ENCODE results near the gene OTUD7B.

OTUD7B gene

DNA sequence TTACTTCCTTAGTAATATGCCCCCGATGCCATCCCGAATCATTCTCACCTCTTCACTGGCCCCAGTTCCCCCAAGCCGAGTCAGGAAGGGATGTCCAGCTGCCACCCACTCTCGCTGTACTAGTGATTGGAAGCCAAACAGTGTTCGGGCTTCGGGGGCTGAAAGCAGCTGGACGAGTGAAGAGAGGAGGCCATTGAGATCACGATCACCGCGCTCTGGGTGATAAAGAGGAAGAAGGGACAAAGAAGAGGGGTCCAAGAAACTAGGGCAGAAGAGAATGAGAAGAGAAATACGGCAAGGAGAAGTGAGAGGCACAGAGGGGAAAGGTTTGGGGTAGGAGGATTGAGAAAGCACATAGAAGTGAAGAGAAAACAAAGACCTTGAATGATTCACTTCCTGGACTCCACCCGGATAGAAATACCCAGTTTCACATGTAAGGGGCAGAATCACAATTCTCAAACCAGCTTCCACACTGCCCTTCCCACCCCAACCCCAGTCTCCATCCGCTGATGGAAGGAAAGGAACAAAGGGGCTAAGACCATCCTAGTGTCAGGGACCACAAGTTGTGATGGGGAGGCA is 79.2 kb downstream of the OTUD7B start:
- FAIRE-seq: no peak
- DNase-seq (ENCODE audit: insufficient read length, low spot score): no peak

DNA sequence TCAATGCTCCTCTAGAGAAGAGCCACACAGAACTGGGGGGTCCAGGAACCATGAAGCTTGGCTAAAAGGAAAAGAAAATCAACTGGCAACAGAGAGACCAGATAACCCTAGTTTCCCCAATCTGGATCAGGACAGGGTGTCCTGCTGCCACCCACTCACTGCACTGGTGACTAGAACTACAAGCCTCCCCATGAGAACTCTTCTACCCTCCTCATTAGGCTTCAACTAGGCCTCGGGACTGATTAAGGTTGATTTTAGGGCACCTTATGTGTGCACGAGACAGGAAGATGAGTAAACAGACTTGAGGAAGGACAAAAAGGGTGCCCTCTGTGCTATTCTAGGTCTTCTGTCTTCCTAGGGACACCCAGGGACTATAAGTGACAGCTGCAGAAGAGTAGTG is 80.7 kb downstream of the OTUD7B start:
- TF ChIP-seq, protein P1, sequence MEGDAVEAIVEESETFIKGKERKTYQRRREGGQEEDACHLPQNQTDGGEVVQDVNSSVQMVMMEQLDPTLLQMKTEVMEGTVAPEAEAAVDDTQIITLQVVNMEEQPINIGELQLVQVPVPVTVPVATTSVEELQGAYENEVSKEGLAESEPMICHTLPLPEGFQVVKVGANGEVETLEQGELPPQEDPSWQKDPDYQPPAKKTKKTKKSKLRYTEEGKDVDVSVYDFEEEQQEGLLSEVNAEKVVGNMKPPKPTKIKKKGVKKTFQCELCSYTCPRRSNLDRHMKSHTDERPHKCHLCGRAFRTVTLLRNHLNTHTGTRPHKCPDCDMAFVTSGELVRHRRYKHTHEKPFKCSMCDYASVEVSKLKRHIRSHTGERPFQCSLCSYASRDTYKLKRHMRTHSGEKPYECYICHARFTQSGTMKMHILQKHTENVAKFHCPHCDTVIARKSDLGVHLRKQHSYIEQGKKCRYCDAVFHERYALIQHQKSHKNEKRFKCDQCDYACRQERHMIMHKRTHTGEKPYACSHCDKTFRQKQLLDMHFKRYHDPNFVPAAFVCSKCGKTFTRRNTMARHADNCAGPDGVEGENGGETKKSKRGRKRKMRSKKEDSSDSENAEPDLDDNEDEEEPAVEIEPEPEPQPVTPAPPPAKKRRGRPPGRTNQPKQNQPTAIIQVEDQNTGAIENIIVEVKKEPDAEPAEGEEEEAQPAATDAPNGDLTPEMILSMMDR (IDR thresholded peaks at IDR 0.05; ENCODE audit: insufficient read depth, missing control alignments): no peak
- FAIRE-seq (no peak), DNase-seq (ENCODE audit: insufficient read length, low spot score) (no peak)

More for the DNA sequence above, 79.2 kb downstream of the OTUD7B start:
- TF ChIP-seq, protein P1 (IDR thresholded peaks at IDR 0.05; ENCODE audit: insufficient read depth, missing control alignments): no peak

DNA sequence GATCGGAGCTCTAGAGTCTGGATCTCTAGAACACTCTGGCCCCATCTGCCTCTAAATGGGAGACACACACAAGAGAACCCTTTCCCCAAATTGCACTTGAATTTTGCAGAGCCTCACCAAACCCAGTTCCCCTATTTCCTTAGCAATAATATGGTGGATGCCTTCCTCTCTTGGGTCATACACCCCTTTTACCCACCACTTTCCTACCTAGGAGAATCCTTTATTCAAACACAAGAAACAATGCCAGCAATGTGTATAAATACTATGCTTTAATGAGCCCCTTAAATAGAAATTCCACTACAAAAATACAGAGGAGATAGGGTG is 82.2 kb downstream of the OTUD7B start:
- FAIRE-seq (no peak), DNase-seq (ENCODE audit: insufficient read length, low spot score) (no peak)
- TF ChIP-seq, protein P1 (IDR thresholded peaks at IDR 0.05; ENCODE audit: insufficient read depth, missing control alignments): no peak

DNA sequence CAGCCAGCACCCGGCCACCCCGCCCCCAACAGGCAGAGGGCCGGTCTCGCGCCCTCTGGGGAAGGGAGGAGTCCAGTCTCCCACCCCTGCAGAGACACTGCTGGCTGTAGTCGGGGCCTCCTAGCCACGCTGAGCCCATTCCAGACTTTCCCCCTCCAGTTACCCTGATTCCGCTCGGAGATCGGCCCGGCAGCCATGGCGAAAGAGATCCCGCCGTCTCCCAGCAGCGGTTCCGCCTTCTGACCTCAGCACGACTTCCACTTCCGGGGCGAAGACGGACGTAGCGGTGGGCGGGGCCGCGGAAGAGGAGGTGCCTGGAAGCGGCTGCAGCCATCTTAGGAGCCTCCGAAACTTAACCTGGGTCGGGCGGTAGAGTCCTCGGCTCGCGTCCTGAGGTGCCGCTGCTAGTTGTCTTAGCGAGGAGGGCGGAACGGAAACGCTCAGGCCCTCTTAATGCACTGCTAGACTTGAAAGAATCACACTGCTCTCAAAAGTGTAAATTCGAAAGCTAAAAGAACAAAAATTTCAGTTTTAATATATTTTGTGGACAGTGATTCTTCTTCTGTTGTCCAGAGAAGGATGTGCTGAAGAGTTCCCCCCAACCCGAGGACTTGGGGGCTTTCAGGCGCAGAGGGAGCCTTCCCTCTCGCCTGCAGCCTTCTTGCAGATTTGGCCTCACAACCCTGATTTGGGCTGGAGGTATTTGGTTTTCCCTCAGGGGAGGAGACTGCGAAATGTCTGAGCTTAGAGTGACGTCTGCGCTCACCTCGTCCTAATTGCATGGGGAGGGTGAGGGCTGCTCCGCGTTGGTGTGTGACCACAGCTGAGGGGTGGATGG is 82.7 kb downstream of the OTUD7B start, which contains the start of gene SF3B4:
SF3B4 (minus strand) TSS at position 241 of the 838 bp plus-strand sequence; CDS start at position 197, 44 bp downstream.
- FAIRE-seq (peak; percentile 84), DNase-seq (ENCODE audit: insufficient read length, low spot score) (peak; percentile 69)
- TF ChIP-seq, protein P1 (IDR thresholded peaks at IDR 0.05; ENCODE audit: insufficient read depth, missing control alignments): no peak

DNA sequence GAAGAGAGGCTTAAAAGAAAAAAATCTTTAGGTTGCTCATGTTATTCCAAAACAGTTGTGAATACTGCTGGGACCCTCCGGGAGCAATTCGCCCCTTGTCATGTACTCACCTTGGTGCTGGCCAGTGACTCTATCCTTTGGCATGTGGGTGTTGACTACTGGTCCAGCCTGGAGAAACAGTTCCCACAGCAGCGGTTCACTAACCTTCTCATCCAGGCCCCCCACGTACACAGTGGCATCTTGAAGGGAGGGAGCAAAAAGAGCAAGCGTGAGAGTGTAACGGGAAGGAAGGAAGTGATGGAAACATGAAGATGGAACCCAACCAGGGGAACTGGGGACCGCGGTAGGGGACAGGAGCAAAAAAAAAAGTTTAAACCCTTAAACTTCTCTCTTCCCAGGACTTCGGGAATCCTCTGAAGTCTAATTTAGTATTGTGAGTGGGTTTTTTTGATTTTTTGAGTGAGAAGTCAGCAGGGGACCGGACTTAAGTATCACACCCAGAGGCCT is 83.4 kb downstream of the OTUD7B start:
- FAIRE-seq: no peak
- TF ChIP-seq, protein P1 (IDR thresholded peaks at IDR 0.05; ENCODE audit: insufficient read depth, missing control alignments): no peak

DNA sequence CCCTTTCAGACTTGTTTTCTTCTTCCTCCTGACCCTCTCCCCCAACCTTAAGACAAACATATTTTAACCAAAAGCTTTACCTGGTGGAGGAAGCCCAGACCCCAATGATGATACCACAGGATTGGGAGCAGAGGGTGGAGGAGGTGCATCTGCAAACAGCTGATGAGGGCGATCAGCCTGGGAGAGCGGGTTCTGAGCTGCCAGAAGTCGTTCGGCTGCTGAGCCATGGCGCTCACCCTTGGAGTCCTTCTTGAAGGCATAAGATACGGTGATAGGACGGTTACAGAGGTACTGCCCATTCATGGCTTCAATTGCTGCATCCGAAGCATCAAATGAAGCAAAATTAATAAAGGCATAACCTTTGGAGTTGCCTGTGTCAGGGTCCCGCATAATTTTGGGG is 84.2 kb downstream of the OTUD7B start:
- FAIRE-seq: no peak
- TF ChIP-seq, protein P1 (IDR thresholded peaks at IDR 0.05; ENCODE audit: insufficient read depth, missing control alignments): no peak
- DNase-seq (ENCODE audit: insufficient read length, low spot score): no peak

More for the DNA sequence above, 83.4 kb downstream of the OTUD7B start:
- DNase-seq (ENCODE audit: insufficient read length, low spot score): no peak

DNA sequence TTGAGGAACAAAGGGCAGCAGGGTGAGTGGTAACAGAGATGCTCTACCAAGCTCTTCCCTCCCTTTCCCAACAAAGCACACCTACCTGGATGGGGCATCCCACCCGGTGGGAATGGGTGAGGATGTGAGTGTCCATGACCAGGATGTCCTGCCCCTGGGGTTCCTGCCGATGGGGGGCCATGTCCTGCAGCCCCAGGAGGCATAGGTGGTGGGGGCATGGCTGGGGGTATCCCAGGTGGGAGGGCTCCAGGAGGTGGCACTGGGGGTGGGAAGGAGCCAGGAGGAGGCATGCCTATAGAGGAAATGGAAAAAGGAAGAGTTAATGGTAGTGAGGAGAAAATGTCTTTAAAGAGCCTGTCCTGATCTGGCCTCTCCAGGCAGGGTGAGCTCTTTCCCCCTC is 84.8 kb downstream of the OTUD7B start:
- no peak for FAIRE-seq
- TF ChIP-seq, protein P1 (IDR thresholded peaks at IDR 0.05; ENCODE audit: insufficient read depth, missing control alignments): no peak
- no peak for DNase-seq (ENCODE audit: insufficient read length, low spot score)
